HuH-7.5 (cell line): ENCODE results near the gene PACRG.

ENCODE experiments used
- DNase-seq: peaks from one replicate; pipeline ENCODE4 v3.0.0; 2011; ENCODE audit warnings: low spot score

PACRG gene

DNA sequence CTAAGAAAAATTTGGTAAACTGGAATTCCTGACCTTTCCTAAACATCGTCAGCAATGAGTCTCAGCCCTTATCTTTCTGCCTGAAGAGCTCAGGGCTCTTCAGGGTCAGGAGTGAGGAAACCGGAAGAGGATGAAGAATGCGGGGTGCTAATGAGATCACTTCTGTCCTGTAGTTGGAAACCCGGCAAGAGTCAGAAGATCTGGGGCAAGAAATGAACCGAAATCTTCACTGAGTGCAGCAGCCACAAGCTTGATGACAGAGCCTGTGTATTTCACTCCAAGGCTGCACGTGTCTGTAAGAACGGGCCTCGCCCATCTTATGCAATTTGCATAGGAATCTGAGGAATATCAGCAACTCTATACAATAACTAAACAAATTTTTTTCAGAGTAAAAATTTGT, 626.3 kb downstream of the PACRG start:
- no peak for DNase-seq

DNA sequence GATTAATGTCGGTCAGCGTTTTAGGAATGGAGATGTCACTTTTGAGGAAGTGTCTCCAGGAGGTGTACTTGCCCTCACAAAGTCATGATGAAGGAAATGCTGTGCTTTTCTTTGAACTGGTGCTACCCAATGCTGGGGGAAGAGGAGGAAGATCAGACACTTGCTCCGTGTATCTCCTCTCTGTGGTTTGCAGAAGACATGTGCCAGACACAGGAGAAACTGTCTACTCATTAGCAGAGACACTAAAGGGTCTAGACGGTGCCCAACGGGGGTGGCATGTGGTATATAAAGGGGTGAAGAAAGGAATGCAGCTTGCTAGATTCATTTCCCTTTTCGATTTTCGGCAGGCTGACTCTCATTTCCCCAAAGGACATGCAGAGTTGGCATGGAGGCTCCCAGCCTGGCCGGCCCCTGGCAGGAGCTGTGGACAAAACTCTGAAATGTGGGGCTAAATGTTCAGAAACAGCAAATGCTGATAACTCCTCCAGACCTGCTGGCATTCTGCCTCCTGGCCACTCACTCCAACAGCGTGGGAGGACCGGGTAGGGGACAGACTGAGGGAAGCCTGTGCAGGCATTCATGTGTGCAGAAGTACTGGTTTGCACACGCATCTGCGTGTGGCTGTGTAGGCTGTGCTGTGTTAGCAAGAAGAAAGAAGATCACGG, 627.1 kb downstream of the PACRG start:
- DNase-seq: no peak

DNA sequence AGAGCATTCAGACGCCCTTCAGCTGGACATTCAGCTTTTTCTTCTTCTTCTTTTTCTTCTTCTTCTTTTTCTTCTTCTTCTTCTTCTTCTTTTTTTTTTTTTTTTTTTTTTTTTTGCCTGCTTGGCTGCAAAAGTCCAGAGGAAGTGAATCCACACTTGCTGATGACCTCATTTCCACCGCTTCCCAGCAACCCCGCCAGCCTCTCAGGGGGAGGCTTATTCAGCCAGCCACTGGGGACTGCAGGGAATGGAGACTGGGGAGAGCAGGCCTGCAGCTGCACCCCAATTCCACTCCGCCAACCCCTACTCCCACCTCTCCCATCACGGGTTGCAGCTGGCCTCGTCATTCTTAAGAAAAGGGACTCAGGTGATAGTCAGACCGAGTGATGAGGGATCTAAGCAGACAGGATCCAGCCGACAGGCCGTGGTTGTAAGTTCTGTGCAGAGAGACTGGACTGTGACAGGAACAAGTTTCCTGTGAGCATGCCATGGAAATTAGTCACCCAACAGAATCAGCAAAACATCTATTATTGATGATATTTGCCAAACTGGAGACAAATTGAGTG, 627.7 kb downstream of the PACRG start:
- no peak for DNase-seq

DNA sequence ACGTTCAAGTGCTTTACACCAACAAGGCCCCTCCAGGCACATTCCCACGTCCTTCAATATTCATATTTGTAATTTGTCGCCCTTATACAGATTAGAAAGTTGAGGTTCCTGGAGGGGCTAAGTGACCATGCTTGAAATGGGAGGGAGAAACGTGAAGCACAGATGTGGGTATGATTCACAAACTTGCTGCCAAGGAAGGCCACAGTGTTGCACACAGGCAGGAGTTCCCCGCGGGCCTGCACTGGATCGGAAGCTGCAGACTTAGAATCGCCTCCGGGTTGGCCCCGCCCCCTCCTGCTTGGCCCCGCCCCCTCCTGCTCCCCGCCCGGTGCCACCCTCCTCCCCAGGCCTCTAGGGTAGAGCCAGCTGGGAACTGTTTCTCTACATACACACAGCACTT, 628.5 kb downstream of the PACRG start:
- DNase-seq: no peak

DNA sequence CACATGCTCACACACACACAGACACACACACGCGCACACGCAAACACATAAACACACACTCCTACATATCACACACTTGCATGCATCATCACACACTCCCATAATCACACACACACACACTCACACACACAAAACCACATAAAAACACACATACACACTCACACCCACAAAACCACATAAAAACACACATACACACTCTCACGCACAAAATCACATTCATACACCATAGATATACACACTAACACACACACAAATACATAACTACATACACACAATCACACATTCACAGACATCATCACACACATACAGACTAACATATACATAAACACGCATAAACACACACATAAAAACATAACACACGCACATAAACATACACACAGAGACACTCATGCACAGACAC, 629.0 kb downstream of the PACRG start:
- DNase-seq: no peak

DNA sequence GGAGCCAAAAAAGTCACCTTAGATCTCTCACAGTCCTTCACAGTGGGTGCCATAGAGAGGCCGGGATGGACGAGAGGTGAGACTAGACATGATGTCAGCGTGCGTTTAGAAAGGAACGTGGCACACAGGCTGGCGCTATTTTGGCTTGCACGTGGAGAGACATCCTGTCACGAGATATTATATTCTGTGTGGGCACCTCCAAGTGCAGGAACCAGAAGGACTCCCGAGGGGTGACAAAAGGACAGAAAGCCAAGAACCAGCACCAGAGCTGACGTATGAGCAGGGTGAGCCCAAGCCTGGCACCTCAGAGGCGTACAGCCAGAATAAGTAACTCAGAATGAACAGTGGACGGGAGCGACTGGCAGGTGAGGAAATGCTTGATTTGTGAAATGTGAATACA, 636.9 kb downstream of the PACRG start:
- DNase-seq: no peak
